K562 (cell line): Measurements from ENCODE around the gene SPATA2. TPM values are rescaled to one million over a fixed set of nuclear protein-coding genes. Genes with fewer than 3 reads are reported as not detected.

Experiments used
- ARID4B ChIP-seq: sonication (generic); formaldehyde crosslinking; IDR thresholded peaks from 2 replicates; pipeline ENCODE4 v1.8.0; 2022; ENCODE audit warnings: mild to moderate bottlenecking, missing genetic modification reagents
- ATF7 ChIP-seq: fragments of 450-650 bp; IDR thresholded peaks from 2 replicates; pipeline ENCODE4 v1.7.1; 2014; ENCODE audit warnings: mild to moderate bottlenecking, moderate library complexity
- CBX5 ChIP-seq: IDR thresholded peaks from 2 replicates; pipeline ENCODE4 v1.6.1; 2014; ENCODE audit warnings: low read depth, borderline replicate concordance
- E2F1 ChIP-seq: sonication (generic); formaldehyde crosslinking; IDR thresholded peaks from 2 replicates; pipeline ENCODE4 v1.8.1; 2023; ENCODE audit warnings: mild to moderate bottlenecking, missing genetic modification reagents, moderate library complexity
- FOXK2 ChIP-seq, 2 experiments: fragments of 450-650 bp; IDR thresholded peaks in 1 of 2; conservative IDR thresholded peaks in 1 of 2; 2 replicates each; pipeline ENCODE4 v1.6.1; 2016; ENCODE audit warnings: low read depth in 2 of 2, mild to moderate bottlenecking in 1 of 2
- MTA3 ChIP-seq: fragments of 450-650 bp; formaldehyde crosslinking; IDR thresholded peaks from 2 replicates; pipeline ENCODE4 v1.6.1; 2017; ENCODE audit warnings: mild to moderate bottlenecking, borderline replicate concordance
- MXI1 ChIP-seq: IDR thresholded peaks from 2 replicates; pipeline ENCODE4 v1.6.1; 2011; ENCODE audit warnings: low read depth, mild to moderate bottlenecking, improper control_type of control experiment, low read length
- NONO ChIP-seq, 2 experiments: fragments of 200-400 bp in 1 of 2; fragments of 450-650 bp in 1 of 2; formaldehyde crosslinking in 1 of 2; IDR thresholded peaks; 2 replicates each; pipeline ENCODE4 v1.6.1; 2017; ENCODE audit warnings: low read depth in 2 of 2, mild to moderate bottlenecking in 2 of 2, moderate library complexity in 2 of 2, low read length in 1 of 2
- PCBP1 ChIP-seq: fragments of 200-400 bp; formaldehyde crosslinking; IDR thresholded peaks from 2 replicates; pipeline ENCODE4 v1.6.1; 2018; ENCODE audit warnings: mild to moderate bottlenecking, low read depth, low read length; ENCODE audit not compliant: poor library complexity, severe bottlenecking
- PHF20 ChIP-seq: fragments of 450-650 bp; IDR thresholded peaks from 2 replicates; pipeline ENCODE4 v1.6.1; 2018; ENCODE audit not compliant: partially characterized antibody
- POLR2B ChIP-seq: fragments of 450-650 bp; IDR thresholded peaks from 2 replicates; pipeline ENCODE4 v1.6.1; 2018; ENCODE audit warnings: low read depth; ENCODE audit not compliant: partially characterized antibody
- POLR2H ChIP-seq: IDR thresholded peaks from 2 replicates; pipeline ENCODE4 v1.6.1; 2016; ENCODE audit warnings: missing genetic modification characterization, low read depth, mild to moderate bottlenecking, control low read depth, missing compliant biosample characterization, moderate library complexity
- RFX7 ChIP-seq: fragments of 250-450 bp; sonication (Bioruptor Pico); IDR thresholded peaks from 2 replicates; pipeline ENCODE4 v1.5.1; 2021; ENCODE audit warnings: mild to moderate bottlenecking
- STAT5B ChIP-seq: fragments of 250-450 bp; sonication (Bioruptor Pico); IDR thresholded peaks from 2 replicates; pipeline ENCODE4 v1.8.0; 2021; ENCODE audit warnings: mild to moderate bottlenecking, inconsistent platforms
- STAT6 ChIP-seq: sonication (generic); formaldehyde crosslinking; IDR thresholded peaks from 2 replicates; pipeline ENCODE4 v1.8.1; 2023; ENCODE audit warnings: mild to moderate bottlenecking, missing genetic modification reagents
- U2AF1 ChIP-seq: fragments of 200-400 bp; formaldehyde crosslinking; optimal IDR thresholded peaks from 2 replicates; pipeline ENCODE3; 2017; ENCODE audit warnings: mild to moderate bottlenecking, low read depth, low read length, moderate library complexity
- ZFP30 ChIP-seq: fragments of 250-450 bp; sonication (Bioruptor Pico); IDR thresholded peaks from 2 replicates; pipeline ENCODE4 v1.8.0; 2022; ENCODE audit warnings: moderate library complexity, mild to moderate bottlenecking, inconsistent platforms, borderline replicate concordance
- ZNF184 ChIP-seq: sonication (generic); formaldehyde crosslinking; IDR thresholded peaks from 2 replicates; pipeline ENCODE4 v1.5.0; 2020; ENCODE audit warnings: missing genetic modification reagents
- ZNF717 ChIP-seq: fragments of 250-450 bp; sonication (Bioruptor Pico); IDR thresholded peaks from 2 replicates; pipeline ENCODE4 v1.5.0; 2021
- polyA plus RNA-seq, 8 experiments: library from polyadenylated mRNA; depleted of rRNA in 4 of 8; stranded (reverse) in 5 of 8; unstranded in 3 of 8; fragments of >200 nt; fragmentation: Nextera tagmentation in 2 of 8; fragmentation: Illumina TruSeq in 1 of 8; extraction: Ambion mirVana in 2 of 8; extraction: Trizol in 1 of 8; gene quantifications; 2 replicates each; pipeline versions ENCODE4 v1.2.1 to v1.2.3, GENCODE V29; 2011 to 2014; ENCODE audit warnings: inconsistent platforms in 1 of 8, missing spikeins in 1 of 8
- total RNA-seq, 7 experiments: library from RNA; depleted of rRNA in 6 of 7; stranded (reverse); fragments of >200 nt in 6 of 7; fragmentation: Illumina TruSeq in 2 of 7; extraction: Trizol in 2 of 7; gene quantifications; 2 replicates each; pipeline versions ENCODE4 v1.2.1 to v1.2.3, GENCODE V29; 2011 to 2021; ENCODE audit warnings: low replicate concordance in 1 of 7

The SPATA2 gene
- total and polyA plus RNA-seq, 9 of the 15 experiments (the other 6 are each of a cell fraction or from before 2014, with no cell fraction given) = 0.46 to 8.2 (median 2.7) TPM

GRCh38 chr20:49936153-49937026, 21.1 kb upstream of the SPATA2 start, which contains the start of gene RNF114 (continued):
- TF ChIP-seq E2F1 = peak; percentile 64; the same call in 1 of the 2 replicates
- no peak for TF ChIP-seq ZNF717 (CRISPR knock-in tag)
- TF ChIP-seq POLR2H (tag) = peak; percentile 76
- no peak for TF ChIP-seq CBX5
- TF ChIP-seq RFX7 (CRISPR knock-in tag) = no peak
- peak; percentile 49 for TF ChIP-seq PHF20
- TF ChIP-seq POLR2B = peak; percentile 86
- 0 out of 2 replicates have a peak, but pooled peaks have one; percentile 67 for TF ChIP-seq ARID4B (CRISPR knock-in tag)
- TF ChIP-seq PCBP1 = peak; percentile 74
- TF ChIP-seq ATF7 = peak; percentile 29; the same call in 1 of the 2 replicates
- TF ChIP-seq STAT6 (CRISPR knock-in tag) = no peak
- TF ChIP-seq FOXK2 (conservative IDR thresholded peaks at IDR 0.05 in 1 of 2, IDR thresholded peaks at IDR 0.05 in 1 of 2; ENCODE audit: low read depth in 2 of 2) = no peak
- no peak for TF ChIP-seq ZNF184
- TF ChIP-seq STAT5B (CRISPR knock-in tag) = no peak
- peak; percentile 34 to 64; a peak in 1 of 4 replicates for TF ChIP-seq NONO (IDR thresholded peaks at IDR 0.05; ENCODE audit: low read depth in 2 of 2, low read length in 1 of 2)
- TF ChIP-seq MXI1 = 0 out of 2 replicates have a peak, but pooled peaks have one; percentile 17
- TF ChIP-seq U2AF1 = peak; percentile 47
- TF ChIP-seq MTA3 = peak; percentile 75
- TF ChIP-seq ZFP30 (CRISPR knock-in tag) = no peak
